Endodermal cell (in vitro differentiated cells): ENCODE results near the gene NRG2. TPM values are rescaled to one million over a fixed set of nuclear protein-coding genes. Genes with fewer than 3 reads are reported as not detected.
A peak's percentile ranks its signal among the peaks of the same experiment; 100 is the strongest.

Experiments
- DNase-seq: peaks from one replicate; pipeline ENCODE4 v3.0.0-alpha.2; 2017
- H3K27ac ChIP-seq: 2 replicates; pipeline ENCODE4 v1.5.1; 2013; ENCODE audit warnings: mild to moderate bottlenecking, low read depth, low read length, moderate library complexity
- H3K27me3 ChIP-seq: 2 replicates; pipeline ENCODE4 v1.6.1; 2013; ENCODE audit warnings: mild to moderate bottlenecking, low read length, moderate library complexity; ENCODE audit not compliant: insufficient read depth, control insufficient read depth, poor library complexity, severe bottlenecking
- H3K36me3 ChIP-seq: 2 replicates; pipeline ENCODE4 v1.7.0; 2013; ENCODE audit warnings: mild to moderate bottlenecking, low read length, moderate library complexity; ENCODE audit not compliant: control insufficient read depth, insufficient read depth
- H3K4me1 ChIP-seq: one replicate; pipeline ENCODE4 v1.7.0; 2013; ENCODE audit warnings: low read length; ENCODE audit not compliant: control insufficient read depth, insufficient read depth
- H3K4me3 ChIP-seq: 2 replicates; pipeline ENCODE4 v1.5.1; 2013; ENCODE audit warnings: mild to moderate bottlenecking, low read length, moderate library complexity
- H3K9ac ChIP-seq: 2 replicates; pipeline ENCODE4 v1.6.1; 2013; ENCODE audit warnings: mild to moderate bottlenecking, low read length, moderate library complexity; ENCODE audit not compliant: poor library complexity, severe bottlenecking; ENCODE audit errors: extremely low read depth
- H3K9me3 ChIP-seq: 2 replicates; pipeline ENCODE4 v1.6.1; 2013; ENCODE audit warnings: mild to moderate bottlenecking, low read length, moderate library complexity; ENCODE audit not compliant: control insufficient read depth
- H3K27ac Mint-ChIP-seq: 2 replicates; pipeline ENCODE4 v1.8.0; 2020; ENCODE audit warnings: mixed read lengths
- H3K27me3 Mint-ChIP-seq: 2 replicates; pipeline ENCODE4 v1.8.0; 2021; ENCODE audit warnings: mild to moderate bottlenecking, mixed read lengths; ENCODE audit not compliant: insufficient read depth
- H3K36me3 Mint-ChIP-seq: 2 replicates; pipeline ENCODE4 v1.8.0; 2020; ENCODE audit warnings: low read depth, mixed read lengths
- H3K4me1 Mint-ChIP-seq: 2 replicates; pipeline ENCODE4 v1.8.0; 2020; ENCODE audit warnings: mixed read lengths
- H3K4me3 Mint-ChIP-seq: 2 replicates; pipeline ENCODE4 v1.8.0; 2020; ENCODE audit warnings: mild to moderate bottlenecking, moderate library complexity, mixed read lengths
- H3K9me3 Mint-ChIP-seq: 2 replicates; pipeline ENCODE4 v1.8.0; 2020; ENCODE audit warnings: mild to moderate bottlenecking, mixed read lengths
- CTCF ChIP-seq: fragments of 200-600 bp; sonication (generic); conservative IDR thresholded peaks from 2 replicates; pipeline ENCODE4 v1.5.0; 2021; ENCODE audit warnings: antibody characterized with exemption, mild to moderate bottlenecking
- WGBS, 2 experiments: methylation state at CpG; one replicate each; pipeline versions ENCODE4 v1.1.5 to v1.1.7; 2013; ENCODE audit warnings: missing lambda C conversion rate in 2 of 2, mixed read lengths in 1 of 2; ENCODE audit not compliant: insufficient coverage in 1 of 2, insufficient read length in 1 of 2; 5-methylcytosine and 5-hydroxymethylcytosine counted together
- total RNA-seq, 2 donors: library from RNA; stranded (reverse); fragmentation: NEBNext Ultra II Directional in 1 of 2; extraction: Animal tissue kit (Norgen Biotek cat#: 25700) in 1 of 2; gene quantifications; 2 replicates in 1 of 2; 3 replicates in 1 of 2; pipeline ENCODE4 v1.2.1, GENCODE V29; 2021

Gene NRG2
- total RNA-seq, 2 donors from 2014 or later, result 10.8 to 12.5 TPM

DNA sequence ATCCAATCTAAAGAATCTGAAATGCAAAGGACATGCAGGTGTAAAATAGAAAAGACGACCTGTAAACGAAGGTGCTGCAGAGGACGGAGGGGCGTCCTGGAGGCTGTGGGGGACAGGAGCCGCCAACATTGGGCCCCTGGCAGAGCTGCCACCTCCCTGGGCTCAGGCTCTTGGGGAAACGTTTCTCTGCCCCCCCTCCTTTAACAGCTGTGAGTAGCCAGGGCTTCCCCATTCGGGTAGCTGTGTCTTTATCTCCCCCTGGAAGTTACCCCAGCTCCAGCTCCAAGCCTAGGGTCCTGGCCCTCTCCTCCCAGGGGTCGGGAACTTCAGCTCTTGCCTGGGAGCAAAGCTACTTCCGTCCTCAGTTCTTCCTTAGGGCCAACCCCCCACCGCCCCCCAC is 196.0 kb downstream of the NRG2 start:
- Histone ChIP-seq H3K9ac (no peak overlapping the region), H3K27me3 (peaks cover 65% of the 10 kb centered on the region), H3K36me3 (no peaks in the 10 kb centered on the region), H3K27ac (no peak overlapping the region), H3K4me3 (no peak overlapping the region), H3K9me3 (no peaks in the 10 kb centered on the region), H3K4me1 (no peaks in the 10 kb centered on the region)
- H3K4me1 Mint-ChIP-seq, result no peaks in the 10 kb centered on the region
- H3K27ac Mint-ChIP-seq, result no peak overlapping the region
- H3K9me3 Mint-ChIP-seq, result no peaks in the 10 kb centered on the region
- TF ChIP-seq CTCF, result no peak
- WGBS, 2 experiments, result 56 to 61% methylated on average over 5 to 10 of the region's 10 CpGs
- no peak for DNase-seq
- H3K27me3 Mint-ChIP-seq, result peaks cover 78% of the 10 kb centered on the region
- peaks cover 6% of the 10 kb centered on the region for H3K36me3 Mint-ChIP-seq
- H3K4me3 Mint-ChIP-seq, result no peak overlapping the region

DNA sequence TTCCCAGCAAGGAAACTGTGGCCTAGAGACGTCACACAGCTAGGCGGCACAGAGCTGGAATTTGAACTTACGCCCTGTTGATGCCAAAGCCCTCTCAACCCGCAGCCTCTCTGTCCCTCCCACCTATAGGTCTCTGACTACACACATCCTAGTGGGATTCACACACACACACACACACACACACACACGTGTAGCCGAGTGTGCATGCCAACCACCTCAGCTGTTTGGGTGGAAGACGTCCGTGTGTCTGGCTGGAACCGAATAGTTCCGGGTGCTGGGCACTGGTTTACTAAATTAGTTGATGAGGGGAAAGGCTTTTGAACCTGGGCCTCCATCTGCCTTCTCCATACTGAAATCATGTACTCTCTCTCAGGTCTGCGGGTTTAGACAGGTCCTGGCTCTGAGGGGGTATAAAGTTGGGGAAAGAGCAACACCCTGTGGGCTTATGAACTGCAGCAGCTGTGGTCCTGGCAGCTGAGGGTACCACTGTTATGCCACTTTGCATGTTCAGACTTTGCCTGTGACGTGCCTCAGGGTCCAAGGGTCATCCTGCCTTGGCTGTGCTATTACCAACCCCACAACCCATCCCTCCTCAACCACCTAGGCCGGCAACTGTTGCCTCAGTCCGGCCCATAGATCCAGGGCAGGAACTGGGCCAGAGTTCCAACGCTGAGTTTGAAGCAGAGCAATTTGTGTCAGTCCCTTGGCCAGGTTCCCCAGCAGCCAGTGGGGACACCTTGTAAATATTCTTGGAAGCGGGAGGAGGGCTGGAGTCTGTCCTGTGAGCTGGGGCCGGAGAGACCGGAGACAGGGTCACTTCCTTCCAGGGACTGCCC is 197.0 kb downstream of the NRG2 start:
- Histone ChIP-seq H3K4me1 (no peaks in the 10 kb centered on the region), H3K4me3 (no peak overlapping the region), H3K36me3 (no peaks in the 10 kb centered on the region), H3K9me3 (no peaks in the 10 kb centered on the region), H3K27me3 (peaks cover 70% of the 10 kb centered on the region), H3K27ac (no peak overlapping the region), H3K9ac (no peak overlapping the region)
- TF ChIP-seq CTCF, result no peak
- Mint-ChIP-seq H3K27ac (no peak overlapping the region), H3K27me3 (peaks cover 77% of the 10 kb centered on the region), H3K36me3 (no peaks in the 10 kb centered on the region), H3K9me3 (no peaks in the 10 kb centered on the region), H3K4me3 (no peak overlapping the region), H3K4me1 (no peaks in the 10 kb centered on the region)
- DNase-seq, result no peak
- WGBS, 2 experiments, result 87 to 96% methylated on average over 8 to 18 of the region's 18 CpGs

GRCh38 chr5:139844472-139845145 is 198.5 kb downstream of the NRG2 start:
- no peaks in the 10 kb centered on the region for H3K36me3 Mint-ChIP-seq
- peak; percentile 95 for TF ChIP-seq CTCF
- Histone ChIP-seq H3K4me1 (no peaks in the 10 kb centered on the region), H3K36me3 (no peaks in the 10 kb centered on the region), H3K4me3 (no peak overlapping the region), H3K27ac (no peak overlapping the region), H3K9me3 (no peaks in the 10 kb centered on the region), H3K27me3 (peaks cover 66% of the 10 kb centered on the region), H3K9ac (no peak overlapping the region)
- no peaks in the 10 kb centered on the region for H3K9me3 Mint-ChIP-seq
- peak; percentile 96 for DNase-seq
- H3K27me3 Mint-ChIP-seq, result peaks cover 66% of the 10 kb centered on the region
- WGBS, 2 experiments, result 40 to 53% methylated on average over 12 to 18 of the region's 18 CpGs
- no peak overlapping the region for H3K4me3 Mint-ChIP-seq
- no peaks in the 10 kb centered on the region for H3K4me1 Mint-ChIP-seq
- no peak overlapping the region for H3K27ac Mint-ChIP-seq
